AG04450 (cell line): ENCODE measurements around the gene STIP1. TPM values are rescaled to one million over a fixed set of nuclear protein-coding genes. Genes with fewer than 3 reads are reported as not detected.

Experiments
- CTCF ChIA-PET: fragments of 300-600, 350-600 bp; formaldehyde crosslinking; extraction: SDS; loops from one replicate; lab custom pipeline; 2022; ENCODE audit warnings: antibody characterized with exemption, inconsistent platforms; lab: Charles Lee
- POLR2A ChIA-PET: fragments of 350-600 bp; formaldehyde crosslinking; extraction: SDS; loops from one replicate; lab custom pipeline; 2021; ENCODE audit warnings: antibody characterized with exemption, inconsistent platforms; lab: Yijun Ruan, JAX
- DNase-seq: peaks from one replicate; pipeline ENCODE4 v3.0.0-alpha.2; 2011; ENCODE audit warnings: low read depth, low spot score
- H3K27ac ChIP-seq: one replicate; pipeline ENCODE4 v1.5.1; 2012; ENCODE audit warnings: low read depth, low read length, control low read depth
- H3K27me3 ChIP-seq: one replicate; pipeline ENCODE4 v1.6.0; 2012; ENCODE audit warnings: low read length; ENCODE audit not compliant: control insufficient read depth, insufficient read depth
- H3K4me3 ChIP-seq: 2 replicates; pipeline ENCODE4 v1.5.1; 2011; ENCODE audit warnings: mild to moderate bottlenecking, low read depth, low read length, control low read depth
- H3K9me3 ChIP-seq: 2 replicates; pipeline ENCODE4 v1.5.1; 2012; ENCODE audit warnings: low read length; ENCODE audit not compliant: control insufficient read depth, insufficient read depth
- polyA plus RNA-seq: library from polyadenylated mRNA; depleted of rRNA; stranded (reverse); fragments of >200 nt; gene quantifications from 2 replicates; pipeline ENCODE4 v1.2.3, GENCODE V29; 2011
- TF ChIP-seq, protein P1 (sequence below): IDR thresholded peaks from 2 replicates; pipeline ENCODE4 v1.5.1; 2011; ENCODE audit warnings: low read depth, low read length, control low read depth, inconsistent platforms

Gene STIP1
- polyA plus RNA-seq, 1 experiment, result 171 TPM

GRCh38 chr11:64230171-64230984 is 44.4 kb downstream of the STIP1 start, which contains the start of gene DNAJC4:
Gene DNAJC4 (plus strand): TSS chr11:64230548. CDS start chr11:64230855, 307 bp downstream.
- TF ChIP-seq, protein P1, sequence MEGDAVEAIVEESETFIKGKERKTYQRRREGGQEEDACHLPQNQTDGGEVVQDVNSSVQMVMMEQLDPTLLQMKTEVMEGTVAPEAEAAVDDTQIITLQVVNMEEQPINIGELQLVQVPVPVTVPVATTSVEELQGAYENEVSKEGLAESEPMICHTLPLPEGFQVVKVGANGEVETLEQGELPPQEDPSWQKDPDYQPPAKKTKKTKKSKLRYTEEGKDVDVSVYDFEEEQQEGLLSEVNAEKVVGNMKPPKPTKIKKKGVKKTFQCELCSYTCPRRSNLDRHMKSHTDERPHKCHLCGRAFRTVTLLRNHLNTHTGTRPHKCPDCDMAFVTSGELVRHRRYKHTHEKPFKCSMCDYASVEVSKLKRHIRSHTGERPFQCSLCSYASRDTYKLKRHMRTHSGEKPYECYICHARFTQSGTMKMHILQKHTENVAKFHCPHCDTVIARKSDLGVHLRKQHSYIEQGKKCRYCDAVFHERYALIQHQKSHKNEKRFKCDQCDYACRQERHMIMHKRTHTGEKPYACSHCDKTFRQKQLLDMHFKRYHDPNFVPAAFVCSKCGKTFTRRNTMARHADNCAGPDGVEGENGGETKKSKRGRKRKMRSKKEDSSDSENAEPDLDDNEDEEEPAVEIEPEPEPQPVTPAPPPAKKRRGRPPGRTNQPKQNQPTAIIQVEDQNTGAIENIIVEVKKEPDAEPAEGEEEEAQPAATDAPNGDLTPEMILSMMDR, result no peak
- no peaks in the 10 kb centered on the region; the same call in 1 of the 2 replicates for H3K9me3 ChIP-seq
- CTCF ChIA-PET, result no interaction called here
- H3K4me3 ChIP-seq, result peak within 1 kb of the TSS; percentile 75
- DNase-seq, result peak; percentile 43
- H3K27me3 ChIP-seq, result no peaks in the 10 kb centered on the region
- peak within 1 kb of the TSS; percentile 47 for H3K27ac ChIP-seq
- POLR2A ChIA-PET, result interaction anchor here (0.7 kb wide), 1 partner anchor 41 kb away, joined by 4 read pairs; no protein-coding TSS in a partner anchor

DNA sequence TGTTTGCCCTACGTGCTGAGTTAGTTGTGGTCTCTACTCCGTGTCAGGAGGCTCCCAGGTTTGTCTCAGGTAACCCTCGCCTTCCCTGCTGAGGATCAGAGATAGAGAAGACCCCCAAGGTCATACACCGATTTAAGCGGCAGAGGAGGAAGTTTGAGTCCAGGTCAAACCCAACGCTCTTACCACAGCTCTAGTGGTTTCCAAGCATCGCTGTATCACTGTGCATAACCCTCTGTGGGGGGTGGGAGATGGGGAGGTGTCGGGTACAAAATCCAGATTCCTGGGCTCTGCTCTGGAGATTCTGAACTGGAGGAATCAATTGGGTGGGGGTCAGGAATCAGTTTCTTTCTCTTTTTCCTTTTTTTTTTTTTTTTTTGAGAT is 45.0 kb downstream of the STIP1 start:
- H3K9me3 ChIP-seq, result no peaks in the 10 kb centered on the region; the same call in 1 of the 2 replicates
- TF ChIP-seq, protein P1, result no peak
- H3K27ac ChIP-seq, result no peak overlapping the region
- peak overlapping the region; percentile 75 for H3K4me3 ChIP-seq
- H3K27me3 ChIP-seq, result no peaks in the 10 kb centered on the region
- POLR2A ChIA-PET, result interaction anchor here (0.7 to 1.4 kb wide), 2 partner anchors 10 to 40 kb away, joined by 4 read pairs; partner anchors contain the start of gene FKBP2
- CTCF ChIA-PET, result no interaction called here
- DNase-seq, result no peak

- TF ChIP-seq, protein P1, result no peak
- ChIA-PET CTCF (no interaction called here), POLR2A (interaction anchor here (0.5 to 1.4 kb wide), 2 partner anchors 10 to 15 kb away, joined by 3 to 4 read pairs; partner anchors contain the start of genes FKBP2 and PPP1R14B)
- Histone ChIP-seq H3K27me3 (no peaks in the 10 kb centered on the region), H3K27ac (no peak overlapping the region), H3K4me3 (no peak overlapping the region), H3K9me3 (no peaks in the 10 kb centered on the region)
- DNase-seq, result no peak
Observed at GRCh38 chr11:64231546-64231945, 45.6 kb downstream of the STIP1 start.

DNA sequence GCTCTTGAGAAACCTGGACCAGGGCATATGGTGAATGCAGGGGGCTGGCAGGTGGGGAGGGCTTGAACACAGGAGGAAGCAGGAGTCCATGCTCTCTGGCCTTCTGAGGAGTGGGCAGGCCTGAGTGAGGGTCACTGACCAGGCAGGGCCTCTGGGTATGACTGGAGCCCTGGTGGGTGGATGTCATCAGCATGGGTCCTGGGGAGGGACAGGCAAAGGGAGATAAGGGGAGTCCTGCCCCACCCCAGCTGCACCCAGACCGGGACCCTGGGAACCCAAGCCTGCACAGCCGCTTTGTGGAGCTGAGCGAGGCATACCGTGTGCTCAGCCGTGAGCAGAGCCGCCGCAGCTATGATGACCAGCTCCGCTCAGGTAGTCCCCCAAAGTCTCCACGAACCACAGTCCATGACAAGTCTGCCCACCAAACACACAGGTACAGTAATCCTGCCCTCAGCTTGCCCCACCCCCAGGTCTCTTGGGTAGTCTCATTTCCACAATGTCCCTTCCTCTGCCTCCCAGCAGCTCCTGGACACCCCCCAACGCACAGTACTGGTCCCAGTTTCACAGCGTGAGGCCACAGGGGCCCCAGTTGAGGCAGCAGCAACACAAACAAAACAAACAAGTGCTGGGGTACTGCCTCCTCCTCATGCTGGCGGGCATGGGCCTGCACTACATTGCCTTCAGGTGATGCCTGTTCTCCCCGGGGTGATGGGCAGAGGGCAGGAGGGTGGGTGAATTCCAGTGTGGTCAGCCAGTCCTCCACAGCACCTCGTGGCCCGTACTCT is 46.4 kb downstream of the STIP1 start:
- POLR2A ChIA-PET, result interaction anchor here (0.5 to 1.4 kb wide), 2 partner anchors 9 to 14 kb away, joined by 3 to 4 read pairs; partner anchors contain the start of genes FKBP2 and PPP1R14B
- CTCF ChIA-PET, result interaction anchor here (2.1 kb wide), 1 partner anchor 69 kb away, joined by 6 read pairs; no protein-coding TSS in a partner anchor
- Histone ChIP-seq H3K27me3 (no peaks in the 10 kb centered on the region), H3K4me3 (no peak overlapping the region), H3K27ac (no peak overlapping the region), H3K9me3 (no peaks in the 10 kb centered on the region)
- DNase-seq, result no peak
- TF ChIP-seq, protein P1, result no peak
